Fibroblast of lung (primary cell): ENCODE results near the gene HSD3B7. TPM values are rescaled to one million over a fixed set of nuclear protein-coding genes. Genes with fewer than 3 reads are reported as not detected.

ENCODE experiments used
- DNase-seq, 2 donors: peaks; one replicate each; pipeline versions ENCODE4 v3.0.0 to v3.0.0-alpha.2; 2010; ENCODE audit warnings: low read depth in 2 of 2
- H2AFZ ChIP-seq: 2 replicates; pipeline ENCODE4 v1.5.1; 2012; ENCODE audit warnings: low read length, control low read depth, inconsistent platforms
- H3K27ac ChIP-seq: 2 replicates; pipeline ENCODE4 v1.5.1; 2011; ENCODE audit warnings: low read length, control low read depth; ENCODE audit not compliant: insufficient read depth
- H3K27me3 ChIP-seq: 2 replicates; pipeline ENCODE4 v1.5.1; 2011; ENCODE audit warnings: mild to moderate bottlenecking, low read length; ENCODE audit not compliant: control insufficient read depth, insufficient read depth
- H3K36me3 ChIP-seq: 2 replicates; pipeline ENCODE4 v1.5.1; 2011; ENCODE audit warnings: low read length; ENCODE audit not compliant: control insufficient read depth, insufficient read depth
- H3K4me1 ChIP-seq: 2 replicates; pipeline ENCODE4 v1.5.1; 2011; ENCODE audit warnings: low read length; ENCODE audit not compliant: control insufficient read depth, insufficient read depth; ENCODE audit errors: extremely low read depth
- H3K4me2 ChIP-seq: 2 replicates; pipeline ENCODE4 v1.5.1; 2011; ENCODE audit warnings: low read length, control low read depth; ENCODE audit not compliant: insufficient read depth; ENCODE audit errors: extremely low read depth
- H3K4me3 ChIP-seq, 4 experiments: fragments of 200-600 bp in 1 of 4; sonication (generic) in 1 of 4; replicated peaks in 1 of 4; 2 replicates each; pipeline ENCODE4 v1.5.1; 2011 to 2016; ENCODE audit warnings: low read length in 4 of 4, low read depth in 3 of 4, mild to moderate bottlenecking in 3 of 4, control low read depth in 2 of 4, inconsistent platforms in 1 of 4, mixed read lengths in 1 of 4; ENCODE audit not compliant: insufficient read depth in 1 of 4; ENCODE audit errors: control extremely low read depth in 1 of 4
- H3K79me2 ChIP-seq: 2 replicates; pipeline ENCODE4 v1.5.1; 2012; ENCODE audit warnings: mild to moderate bottlenecking, low read length, inconsistent platforms; ENCODE audit not compliant: control insufficient read depth, insufficient read depth
- H3K9ac ChIP-seq: 2 replicates; pipeline ENCODE4 v1.5.1; 2011; ENCODE audit warnings: mild to moderate bottlenecking, low read length, control low read depth; ENCODE audit not compliant: insufficient read depth
- H3K9me3 ChIP-seq: 2 replicates; pipeline ENCODE4 v1.5.1; 2012; ENCODE audit warnings: low read depth, low read length; ENCODE audit not compliant: control insufficient read depth, insufficient read depth
- H4K20me1 ChIP-seq: 2 replicates; pipeline ENCODE4 v1.5.1; 2011; ENCODE audit warnings: low read length; ENCODE audit not compliant: control insufficient read depth, insufficient read depth; ENCODE audit errors: extremely low read depth
- CTCF ChIP-seq, 2 donors: IDR thresholded peaks in 1 of 2; conservative IDR thresholded peaks in 1 of 2; 1 replicate in 1 of 2; 2 replicates in 1 of 2; pipeline ENCODE4 v1.5.1; 2011 to 2012; ENCODE audit warnings: low read length in 2 of 2, control low read depth in 1 of 2, inconsistent platforms in 1 of 2, low read depth in 1 of 2, mild to moderate bottlenecking in 1 of 2
- EZH2 ChIP-seq: IDR thresholded peaks from 2 replicates; pipeline ENCODE4 v1.5.1; 2012; ENCODE audit warnings: low read length, control low read depth, mild to moderate bottlenecking; ENCODE audit errors: missing control alignments
- polyA plus RNA-seq, 2 donors: library from polyadenylated mRNA; depleted of rRNA in 1 of 2; stranded (reverse) in 1 of 2; unstranded in 1 of 2; fragments of >200 nt; gene quantifications; 2 replicates each; pipeline ENCODE4 v1.2.1, GENCODE V29; 2011 to 2012; ENCODE audit warnings: missing spikeins in 1 of 2
- total RNA-seq: library from RNA; depleted of rRNA; stranded (reverse); fragments of >200 nt; gene quantifications from 2 replicates; pipeline ENCODE4 v1.2.1, GENCODE V29; 2014

HSD3B7 gene
- total and polyA plus RNA-seq, 2 donors (not counting 1 experiment from before 2014, with no cell fraction given): 13.2 to 47.9 TPM

- Histone ChIP-seq H3K79me2 (peaks cover 8% of the 10 kb centered on the region), H2AFZ (no peak overlapping the region), H3K9ac (no peak overlapping the region), H3K9me3 (no peaks in the 10 kb centered on the region), H4K20me1 (no peaks in the 10 kb centered on the region), H3K4me2 (no peak overlapping the region), H3K27ac (no peak overlapping the region), H3K36me3 (peaks cover 18% of the 10 kb centered on the region), H3K4me1 (peaks cover 21% of the 10 kb centered on the region), H3K27me3 (no peaks in the 10 kb centered on the region), H3K4me3 (no peak overlapping the region)
- no peak for DNase-seq
- TF ChIP-seq CTCF (conservative IDR thresholded peaks at IDR 0.05 in 1 of 2, IDR thresholded peaks at IDR 0.05 in 1 of 2; ENCODE audit: low read depth in 1 of 2, low read length in 2 of 2): no peak
- TF ChIP-seq EZH2: no peak
Observed at GRCh38 chr16:30946671-30947540, 38.1 kb upstream of the HSD3B7 start.

- TF ChIP-seq EZH2 (no peak), CTCF (conservative IDR thresholded peaks at IDR 0.05 in 1 of 2, IDR thresholded peaks at IDR 0.05 in 1 of 2; ENCODE audit: low read depth in 1 of 2, low read length in 2 of 2) (no peak)
- Histone ChIP-seq H3K4me1 (peaks cover 21% of the 10 kb centered on the region), H3K9me3 (no peaks in the 10 kb centered on the region), H3K36me3 (peaks cover 14% of the 10 kb centered on the region), H3K4me3 (no peak overlapping the region), H3K4me2 (no peak overlapping the region), H3K27ac (peak overlapping the region; percentile 82), H4K20me1 (no peaks in the 10 kb centered on the region), H3K79me2 (peaks cover 8% of the 10 kb centered on the region), H3K9ac (no peak overlapping the region), H3K27me3 (no peaks in the 10 kb centered on the region), H2AFZ (no peak overlapping the region)
- DNase-seq: no peak
Observed at GRCh38 chr16:30947541-30947858, 37.5 kb upstream of the HSD3B7 start.

- peaks cover 10% of the 10 kb centered on the region for H3K36me3 ChIP-seq
- H4K20me1 ChIP-seq: no peaks in the 10 kb centered on the region
- peak overlapping the region; percentile 76 for H3K9ac ChIP-seq
- peak overlapping the region; percentile 85 for H3K27ac ChIP-seq
- no peak overlapping the region for H2AFZ ChIP-seq
- peak; percentile 98 to 99 for DNase-seq
- no peaks in the 10 kb centered on the region for H3K27me3 ChIP-seq
- H3K4me2 ChIP-seq: peak overlapping the region; percentile 32
- H3K9me3 ChIP-seq: no peaks in the 10 kb centered on the region
- H3K4me3 ChIP-seq: peak overlapping the region; percentile 43 to 89 (median 82)
- H3K4me1 ChIP-seq: peaks cover 21% of the 10 kb centered on the region
- TF ChIP-seq CTCF (conservative IDR thresholded peaks at IDR 0.05 in 1 of 2, IDR thresholded peaks at IDR 0.05 in 1 of 2; ENCODE audit: low read depth in 1 of 2, low read length in 2 of 2): no peak
- TF ChIP-seq EZH2: no peak
- peaks cover 8% of the 10 kb centered on the region for H3K79me2 ChIP-seq
Observed at GRCh38 chr16:30947859-30948666, 36.9 kb upstream of the HSD3B7 start.
